A673 (cell line): Measurements from ENCODE around the gene STK36.

Experiments
- CTCF ChIP-seq: fragments of 300-800, 200-600 bp; sonication (generic); conservative IDR thresholded peaks from 2 replicates; pipeline ENCODE4 v1.5.1; 2017; ENCODE audit warnings: low read depth, mild to moderate bottlenecking, antibody characterized with exemption, low read length, moderate library complexity, mixed read lengths
- EZH2 ChIP-seq: fragments of 200-600 bp; sonication (generic); IDR thresholded peaks from 2 replicates; pipeline ENCODE4 v1.6.1; 2017; ENCODE audit warnings: borderline replicate concordance, low read depth, mild to moderate bottlenecking, mixed read lengths, antibody characterized with exemption, low read length; ENCODE audit not compliant: poor library complexity, severe bottlenecking

GRCh38 chr2:218648787-218649100 is 23.1 kb upstream of the STK36 start:
- TF ChIP-seq CTCF, result 0 out of 2 replicates have a peak, but pooled peaks have one; percentile 32
- no peak for TF ChIP-seq EZH2
